ENCODE data around the gene TACC2.

- TF ChIP-seq CTCF (IDR thresholded peaks at IDR 0.05) (no peak), EZH2 (IDR thresholded peaks at IDR 0.05) (no peak)
These were observed 32.4 kb downstream of the TACC2 start for GRCh38 chr10:122021379-122021778.
